HepG2 (cell line): Measurements from ENCODE around the gene AHSP.
"Not testable (repeated sequence)": the region's sequence is repeated elsewhere in the genome, so short reads cannot be mapped to it uniquely, and the experiment has no call there.

Experiments
- ELK4 ChIP-seq: sonication (generic); formaldehyde crosslinking; IDR thresholded peaks from 2 replicates; pipeline ENCODE4 v1.9.0; 2021; ENCODE audit warnings: missing genetic modification reagents, borderline replicate concordance
- HMG20A ChIP-seq: IDR thresholded peaks from 2 replicates; pipeline ENCODE4 v1.6.1; 2016; ENCODE audit warnings: borderline replicate concordance
- JUNB ChIP-seq: sonication (generic); formaldehyde crosslinking; IDR thresholded peaks from 2 replicates; pipeline ENCODE4 v1.8.0; 2022; ENCODE audit warnings: missing genetic modification reagents, mild to moderate bottlenecking, borderline replicate concordance
- NBN ChIP-seq: fragments of 450-650 bp; conservative IDR thresholded peaks from 2 replicates; pipeline ENCODE4 v1.6.1; 2017
- NFE2 ChIP-seq: sonication (generic); formaldehyde crosslinking; IDR thresholded peaks from 2 replicates; pipeline ENCODE4 v1.4.0; 2020; ENCODE audit warnings: missing genetic modification reagents
- POLR2A ChIP-seq, 2 experiments: IDR thresholded peaks; 2 replicates each; pipeline ENCODE4 v1.6.1; 2011; ENCODE audit warnings: low read depth in 2 of 2, low read length in 2 of 2, mild to moderate bottlenecking in 1 of 2, moderate library complexity in 1 of 2; ENCODE audit not compliant: insufficient read depth in 1 of 2
- REPIN1 ChIP-seq: sonication (generic); formaldehyde crosslinking; IDR thresholded peaks from 2 replicates; pipeline ENCODE4 v1.8.0; 2022; ENCODE audit warnings: missing genetic modification reagents, low read depth, mild to moderate bottlenecking, borderline replicate concordance
- SIN3A ChIP-seq: IDR thresholded peaks from 2 replicates; pipeline ENCODE4 v1.6.1; 2011; ENCODE audit warnings: low read depth, mild to moderate bottlenecking, control low read depth, low read length, borderline replicate concordance
- ZBTB33 ChIP-seq: sonication (generic); formaldehyde crosslinking; IDR thresholded peaks from 2 replicates; pipeline ENCODE4 v1.4.0; 2020; ENCODE audit warnings: missing genetic modification reagents
- ZSCAN20 ChIP-seq: sonication (generic); formaldehyde crosslinking; IDR thresholded peaks from 2 replicates; pipeline ENCODE4 v1.4.0; 2020; ENCODE audit warnings: missing genetic modification reagents, mild to moderate bottlenecking, borderline replicate concordance
- TF ChIP-seq, protein P1 (sequence below): sonication (generic); formaldehyde crosslinking; IDR thresholded peaks from 2 replicates; pipeline ENCODE4 v1.5.0; 2020; ENCODE audit warnings: mild to moderate bottlenecking, missing genetic modification reagents, moderate library complexity
- TF ChIP-seq, protein P2 (sequence below): sonication (generic); formaldehyde crosslinking; IDR thresholded peaks from 2 replicates; pipeline ENCODE4 v1.4.0; 2020; ENCODE audit warnings: mild to moderate bottlenecking, missing genetic modification reagents
- TF ChIP-seq, protein P3 (sequence below): sonication (generic); formaldehyde crosslinking; IDR thresholded peaks from 2 replicates; pipeline ENCODE4 v1.5.1; 2020; ENCODE audit warnings: mild to moderate bottlenecking, missing genetic modification reagents, borderline replicate concordance

DNA sequence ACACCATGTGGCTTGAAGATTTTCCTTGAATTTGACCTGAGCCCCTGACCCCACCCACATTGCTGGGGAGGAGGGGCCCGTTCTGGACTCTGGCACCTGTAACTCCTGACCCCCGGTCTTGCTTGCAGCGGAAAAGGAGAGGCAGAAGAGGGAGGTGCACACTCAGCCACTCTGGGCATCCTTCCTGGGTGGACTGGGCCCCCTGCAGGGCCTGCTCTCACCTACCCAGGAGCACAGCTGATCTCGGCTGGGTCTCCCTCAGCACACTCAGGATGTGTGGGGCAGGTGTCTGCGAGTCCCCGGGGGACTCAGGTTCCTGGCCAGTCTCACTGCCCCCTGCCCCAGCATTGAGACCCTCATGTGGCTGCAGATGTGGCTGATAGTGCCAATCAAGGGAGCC, 3.9 kb upstream of the AHSP start:
- TF ChIP-seq, protein P1, sequence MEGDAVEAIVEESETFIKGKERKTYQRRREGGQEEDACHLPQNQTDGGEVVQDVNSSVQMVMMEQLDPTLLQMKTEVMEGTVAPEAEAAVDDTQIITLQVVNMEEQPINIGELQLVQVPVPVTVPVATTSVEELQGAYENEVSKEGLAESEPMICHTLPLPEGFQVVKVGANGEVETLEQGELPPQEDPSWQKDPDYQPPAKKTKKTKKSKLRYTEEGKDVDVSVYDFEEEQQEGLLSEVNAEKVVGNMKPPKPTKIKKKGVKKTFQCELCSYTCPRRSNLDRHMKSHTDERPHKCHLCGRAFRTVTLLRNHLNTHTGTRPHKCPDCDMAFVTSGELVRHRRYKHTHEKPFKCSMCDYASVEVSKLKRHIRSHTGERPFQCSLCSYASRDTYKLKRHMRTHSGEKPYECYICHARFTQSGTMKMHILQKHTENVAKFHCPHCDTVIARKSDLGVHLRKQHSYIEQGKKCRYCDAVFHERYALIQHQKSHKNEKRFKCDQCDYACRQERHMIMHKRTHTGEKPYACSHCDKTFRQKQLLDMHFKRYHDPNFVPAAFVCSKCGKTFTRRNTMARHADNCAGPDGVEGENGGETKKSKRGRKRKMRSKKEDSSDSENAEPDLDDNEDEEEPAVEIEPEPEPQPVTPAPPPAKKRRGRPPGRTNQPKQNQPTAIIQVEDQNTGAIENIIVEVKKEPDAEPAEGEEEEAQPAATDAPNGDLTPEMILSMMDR (CRISPR knock-in tag), result not testable (repeated sequence)
- not testable (repeated sequence) for TF ChIP-seq HMG20A (CRISPR knock-in tag); POLR2A (IDR thresholded peaks at IDR 0.05; ENCODE audit: insufficient read depth in 1 of 2, low read depth in 2 of 2, low read length in 2 of 2); ZSCAN20 (CRISPR knock-in tag); JUNB; SIN3A; ELK4 (CRISPR knock-in tag); REPIN1 (CRISPR knock-in tag); NFE2 (CRISPR knock-in tag); NBN; ZBTB33
- TF ChIP-seq, protein P2, sequence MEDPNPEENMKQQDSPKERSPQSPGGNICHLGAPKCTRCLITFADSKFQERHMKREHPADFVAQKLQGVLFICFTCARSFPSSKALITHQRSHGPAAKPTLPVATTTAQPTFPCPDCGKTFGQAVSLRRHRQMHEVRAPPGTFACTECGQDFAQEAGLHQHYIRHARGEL, result not testable (repeated sequence)
- TF ChIP-seq, protein P3, sequence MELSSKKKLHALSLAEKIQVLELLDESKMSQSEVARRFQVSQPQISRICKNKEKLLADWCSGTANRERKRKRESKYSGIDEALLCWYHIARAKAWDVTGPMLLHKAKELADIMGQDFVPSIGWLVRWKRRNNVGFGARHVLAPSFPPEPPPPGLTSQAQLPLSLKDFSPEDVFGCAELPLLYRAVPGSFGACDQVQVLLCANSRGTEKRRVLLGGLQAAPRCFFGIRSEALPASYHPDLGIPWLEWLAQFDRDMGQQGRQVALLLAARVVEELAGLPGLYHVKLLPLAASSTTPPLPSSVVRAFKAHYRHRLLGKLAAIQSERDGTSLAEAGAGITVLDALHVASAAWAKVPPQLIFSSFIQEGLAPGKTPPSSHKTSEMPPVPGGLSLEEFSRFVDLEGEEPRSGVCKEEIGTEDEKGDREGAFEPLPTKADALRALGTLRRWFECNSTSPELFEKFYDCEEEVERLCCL (CRISPR knock-in tag), result not testable (repeated sequence)
